HG03039 (cell line): Measurements from ENCODE around the gene GLB1L2.
"Not testable (repeated sequence)": the region's sequence is repeated elsewhere in the genome, so short reads cannot be mapped to it uniquely, and the experiment has no call there.

Experiments
- ATAC-seq: cut with Tn5 transposase; IDR thresholded peaks from one replicate; pipeline ENCODE4 v1.9.1; 2021; ENCODE audit warnings: mild to moderate bottlenecking, moderate library complexity; ENCODE audit not compliant: unreplicated experiment

Gene GLB1L2, protein sequence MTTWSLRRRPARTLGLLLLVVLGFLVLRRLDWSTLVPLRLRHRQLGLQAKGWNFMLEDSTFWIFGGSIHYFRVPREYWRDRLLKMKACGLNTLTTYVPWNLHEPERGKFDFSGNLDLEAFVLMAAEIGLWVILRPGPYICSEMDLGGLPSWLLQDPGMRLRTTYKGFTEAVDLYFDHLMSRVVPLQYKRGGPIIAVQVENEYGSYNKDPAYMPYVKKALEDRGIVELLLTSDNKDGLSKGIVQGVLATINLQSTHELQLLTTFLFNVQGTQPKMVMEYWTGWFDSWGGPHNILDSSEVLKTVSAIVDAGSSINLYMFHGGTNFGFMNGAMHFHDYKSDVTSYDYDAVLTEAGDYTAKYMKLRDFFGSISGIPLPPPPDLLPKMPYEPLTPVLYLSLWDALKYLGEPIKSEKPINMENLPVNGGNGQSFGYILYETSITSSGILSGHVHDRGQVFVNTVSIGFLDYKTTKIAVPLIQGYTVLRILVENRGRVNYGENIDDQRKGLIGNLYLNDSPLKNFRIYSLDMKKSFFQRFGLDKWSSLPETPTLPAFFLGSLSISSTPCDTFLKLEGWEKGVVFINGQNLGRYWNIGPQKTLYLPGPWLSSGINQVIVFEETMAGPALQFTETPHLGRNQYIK

DNA sequence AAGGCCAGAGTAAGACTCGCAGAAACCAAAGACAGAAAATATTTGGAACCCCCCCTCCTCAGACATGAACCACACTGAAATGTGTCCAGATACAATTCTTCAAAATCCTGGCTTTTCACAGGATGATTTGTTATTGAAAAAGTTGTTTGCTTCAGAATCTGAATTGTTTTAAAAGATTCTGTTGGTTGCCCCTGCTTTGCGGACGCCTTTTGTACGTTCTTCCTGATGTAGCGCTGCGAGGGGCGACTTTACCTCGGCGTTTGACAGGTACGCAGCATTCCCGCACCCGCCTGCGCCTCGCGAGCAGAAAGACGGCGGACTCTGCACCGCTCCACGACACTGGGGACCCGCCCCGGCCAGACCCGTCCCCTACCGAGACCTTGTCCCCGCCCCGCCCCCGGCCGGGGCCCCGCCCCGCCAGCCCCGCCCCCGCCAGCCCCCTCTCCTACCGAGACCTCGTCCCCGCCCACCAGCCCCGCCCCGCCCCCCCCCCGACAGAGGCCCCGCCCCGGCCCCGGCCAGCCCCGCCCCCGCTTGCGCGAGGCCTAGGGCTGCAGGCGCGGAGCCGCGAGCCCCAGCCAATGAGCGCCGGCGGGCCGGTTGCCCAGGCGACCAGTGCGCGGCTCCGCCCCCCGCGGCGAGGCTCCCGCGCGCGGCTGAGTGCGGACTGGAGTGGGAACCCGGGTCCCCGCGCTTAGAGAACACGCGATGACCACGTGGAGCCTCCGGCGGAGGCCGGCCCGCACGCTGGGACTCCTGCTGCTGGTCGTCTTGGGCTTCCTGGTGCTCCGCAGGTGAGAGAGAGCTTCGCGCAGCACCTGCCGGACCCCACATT is at the start of gene GLB1L2:
Gene GLB1L2, plus strand, starts transcription at position 635 of the 835 bp plus-strand sequence. Its CDS starts 74 bp downstream, at position 709.
- peak; percentile 88 for ATAC-seq

DNA sequence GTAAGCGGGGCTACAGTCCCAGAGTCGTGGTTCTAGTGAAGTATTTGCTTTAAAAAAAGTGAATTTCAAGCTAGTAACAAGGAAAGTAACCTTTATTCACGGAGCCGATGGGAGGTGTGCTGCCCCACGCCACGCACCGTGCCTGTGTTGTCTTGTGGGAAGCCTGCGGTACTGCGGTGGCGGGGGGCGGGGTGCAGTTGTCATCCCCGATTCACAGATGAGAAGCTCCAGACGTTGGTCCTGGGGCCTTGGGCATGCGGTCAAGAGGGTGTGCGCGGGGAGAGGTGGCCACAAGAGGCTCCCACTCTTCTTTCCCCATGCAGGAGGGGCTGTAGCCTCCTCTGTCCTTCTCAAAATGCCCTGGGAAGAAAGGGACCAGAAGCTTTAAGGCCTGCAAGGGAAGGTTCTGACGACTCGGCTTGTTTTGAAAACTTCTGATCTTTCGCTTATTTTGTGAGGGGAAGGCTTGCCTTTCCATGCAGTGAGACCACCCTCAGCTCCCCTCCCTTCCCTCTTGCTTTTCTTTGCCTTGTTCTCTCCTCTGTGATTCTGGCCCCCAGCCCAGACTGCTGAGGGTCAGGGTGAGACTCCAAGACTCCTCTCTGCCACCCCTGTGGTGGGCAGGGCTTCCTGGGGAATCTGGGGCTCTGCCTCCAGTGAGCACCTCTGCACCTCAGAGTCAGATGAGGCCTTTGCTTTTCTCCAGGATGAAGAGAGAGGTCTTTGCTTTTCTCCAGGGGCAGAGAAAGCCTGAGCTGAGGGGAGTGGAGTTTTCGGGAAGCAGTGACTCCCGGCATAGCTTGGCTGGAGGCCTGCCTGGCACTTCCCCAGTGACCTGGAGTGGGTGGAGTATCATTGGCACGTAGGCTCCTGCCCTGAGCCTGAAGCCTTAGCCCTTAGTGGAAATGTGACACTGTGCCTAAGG is 49.4 kb upstream of the GLB1L2 start:
- ATAC-seq: no peak

- ATAC-seq: no peak
These were observed 48.1 kb upstream of the GLB1L2 start for GRCh38 chr11:134283461-134284230.

- ATAC-seq: not testable (repeated sequence)
These were observed 47.4 kb upstream of the GLB1L2 start for GRCh38 chr11:134284349-134284748.

GRCh38 chr11:134287561-134287960 is 44.2 kb upstream of the GLB1L2 start:
- ATAC-seq: no peak

- ATAC-seq: no peak
These were observed 43.3 kb upstream of the GLB1L2 start for GRCh38 chr11:134288486-134288885.

DNA sequence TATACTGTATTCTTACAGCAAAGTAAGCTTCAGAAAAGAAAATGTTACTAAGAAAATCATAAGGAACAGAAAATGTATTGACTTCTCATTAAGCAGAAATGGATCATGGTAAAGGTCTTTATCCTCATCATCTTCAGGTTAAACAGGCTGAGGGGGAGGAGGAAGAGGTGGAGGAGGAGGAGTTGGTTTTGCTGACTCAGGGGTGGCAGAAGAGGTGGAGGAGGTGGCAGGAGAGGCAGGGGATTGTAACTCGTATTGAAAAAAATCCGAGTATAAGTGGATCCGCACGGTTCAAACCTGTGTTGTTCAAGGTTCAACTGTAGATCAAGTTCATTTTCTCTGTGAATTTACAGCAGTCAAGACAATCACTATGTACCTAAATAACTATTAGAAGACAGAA is 42.6 kb upstream of the GLB1L2 start:
- no peak for ATAC-seq

- ATAC-seq: no peak
These were observed 42.0 kb upstream of the GLB1L2 start for GRCh38 chr11:134289789-134290188.

DNA sequence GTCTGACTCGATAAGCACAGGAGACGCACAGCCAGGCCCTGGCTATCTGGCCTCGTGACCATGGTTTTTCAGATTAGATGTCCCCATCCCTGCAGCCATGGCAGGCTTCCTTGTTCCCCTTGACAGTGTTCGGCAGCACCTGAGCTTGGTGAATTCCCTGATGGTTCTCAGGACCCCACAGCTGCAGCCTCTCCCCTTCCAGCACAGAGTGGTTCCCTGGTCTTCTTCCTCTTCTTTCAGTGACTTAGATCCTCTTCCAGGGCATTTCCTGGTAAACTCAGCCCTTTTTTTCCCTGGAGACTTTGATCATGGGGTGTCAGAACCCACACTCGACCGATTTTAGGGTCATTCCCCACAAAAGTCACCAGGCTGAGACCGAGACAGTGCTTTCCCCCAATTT is 41.1 kb upstream of the GLB1L2 start:
- ATAC-seq: no peak

DNA sequence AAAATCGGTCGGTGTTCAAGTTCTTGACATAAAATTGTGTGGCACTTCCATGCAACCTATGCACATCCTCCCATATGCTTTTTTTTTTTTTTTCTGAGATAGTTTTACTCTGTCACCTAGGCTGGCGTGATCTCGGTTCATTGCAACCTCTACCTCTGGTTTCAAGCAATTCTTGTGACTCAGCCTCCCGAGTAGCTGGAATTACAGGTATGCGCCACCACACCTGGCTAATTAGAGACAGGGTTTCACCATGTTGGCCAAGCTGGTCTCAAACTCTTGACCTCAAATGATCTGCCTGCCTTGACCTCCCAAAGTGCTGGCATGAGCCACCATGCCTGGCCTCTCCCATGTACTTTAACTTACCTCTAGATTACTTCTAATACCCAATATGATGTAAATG is 40.6 kb upstream of the GLB1L2 start:
- no peak for ATAC-seq

- ATAC-seq: no peak
These were observed 39.1 kb upstream of the GLB1L2 start for GRCh38 chr11:134292661-134293060.

GRCh38 chr11:134293119-134294113 is 38.4 kb upstream of the GLB1L2 start:
- ATAC-seq: no peak

DNA sequence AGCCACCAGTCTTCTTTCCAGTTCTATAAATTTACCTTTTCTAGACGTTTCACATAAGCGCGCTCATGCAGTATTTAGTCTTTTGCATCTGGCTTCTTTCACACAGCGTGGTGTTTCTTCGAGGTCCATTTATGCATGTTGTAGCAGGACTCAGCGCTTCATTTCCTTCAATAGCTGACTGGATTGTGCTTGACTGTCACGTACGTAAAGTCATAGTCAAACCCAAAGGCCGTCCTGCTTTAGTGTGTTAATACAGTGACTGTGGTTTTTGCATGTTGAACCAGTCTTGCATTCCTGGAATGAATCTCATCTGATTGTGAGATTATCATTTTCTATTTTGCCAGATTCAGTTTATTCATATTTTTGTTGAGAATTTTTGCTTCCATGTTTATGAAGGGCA is 37.1 kb upstream of the GLB1L2 start:
- ATAC-seq: no peak

DNA sequence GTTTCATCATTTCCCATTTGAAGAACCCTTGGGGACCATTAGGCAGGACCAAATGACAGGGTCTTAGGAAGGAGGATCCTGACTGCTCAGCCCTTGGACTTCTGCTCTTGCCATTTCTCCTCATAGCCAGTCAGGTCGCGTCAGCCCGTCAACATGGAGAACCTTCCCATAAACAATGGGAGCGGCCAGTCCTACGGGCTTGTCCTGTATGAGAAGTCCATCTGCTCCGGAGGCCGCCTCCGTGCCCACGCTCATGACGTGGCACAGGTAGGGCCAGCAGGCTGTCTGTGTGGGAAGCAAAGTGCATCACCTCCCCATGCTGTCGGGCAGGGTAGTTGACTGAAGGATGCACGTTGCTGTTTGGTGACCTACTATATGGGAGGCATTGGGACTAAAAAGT is 19.6 kb upstream of the GLB1L2 start:
- no peak for ATAC-seq

DNA sequence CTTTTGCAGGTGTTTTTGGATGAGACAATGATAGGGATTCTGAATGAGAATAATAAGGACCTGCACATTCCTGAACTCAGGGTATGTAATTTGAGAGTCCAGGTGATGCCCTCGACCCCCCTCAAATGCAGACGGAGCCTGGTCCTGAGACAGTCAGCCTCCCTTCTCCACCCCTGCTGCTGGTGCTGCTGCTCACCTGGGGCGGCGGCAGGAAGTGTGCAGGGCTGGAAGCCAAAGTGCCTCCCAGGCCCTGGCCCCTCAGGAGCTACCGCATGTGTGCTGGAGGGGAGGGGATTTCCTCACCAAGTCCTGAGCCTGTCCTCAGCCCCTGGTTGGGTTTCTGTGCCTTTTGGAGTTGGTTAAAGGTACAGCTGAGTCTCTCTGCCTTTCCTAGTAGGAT is 19.0 kb upstream of the GLB1L2 start:
- ATAC-seq: no peak

GRCh38 chr11:134313379-134313778 is 18.4 kb upstream of the GLB1L2 start:
- ATAC-seq: no peak

DNA sequence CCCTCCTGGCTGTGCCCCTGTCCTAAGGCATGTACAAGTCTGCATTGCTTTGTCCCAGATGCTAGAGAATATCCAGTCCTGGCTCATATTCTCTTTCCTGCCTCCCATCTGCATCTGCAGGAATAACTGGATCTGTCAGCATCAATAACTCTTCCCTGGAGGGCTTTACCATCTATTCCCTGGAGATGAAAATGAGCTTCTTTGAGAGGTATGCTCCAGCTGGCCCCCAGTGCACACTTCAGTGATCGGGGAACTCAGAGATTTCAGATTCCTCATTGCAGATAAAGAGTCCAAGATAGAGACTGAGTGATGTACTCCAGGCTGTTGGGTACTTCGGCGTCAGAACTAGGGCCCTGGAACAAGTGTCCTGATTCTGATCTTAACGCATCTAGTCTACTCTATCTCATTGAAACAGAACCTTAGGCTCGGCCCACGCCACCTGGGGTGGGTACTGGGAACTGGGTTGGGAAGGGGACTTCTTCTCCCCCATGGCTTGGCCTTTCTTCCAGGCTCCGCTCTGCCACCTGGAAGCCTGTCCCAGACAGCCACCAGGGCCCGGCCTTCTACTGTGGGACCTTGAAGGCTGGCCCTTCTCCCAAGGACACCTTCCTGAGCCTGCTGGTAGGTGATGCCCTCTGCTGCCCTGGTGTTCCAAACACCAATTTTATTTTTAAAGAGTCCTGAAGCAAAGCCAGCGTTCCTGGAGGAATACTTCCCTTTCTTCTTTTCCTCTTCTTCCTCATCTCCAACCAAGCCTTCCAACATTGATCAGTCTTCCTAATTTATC is 17.8 kb upstream of the GLB1L2 start:
- ATAC-seq: no peak

- ATAC-seq: no peak
These were observed 14.7 kb upstream of the GLB1L2 start for GRCh38 chr11:134317103-134317502.
